Gastrocnemius medialis (tissue), 4 donors: Measurements from ENCODE around the gene ACACA.

Experiments used
- CTCF ChIP-seq, 5 experiments: fragments of 450-650 bp in 3 of 5; fragments of 200-600 bp in 2 of 5; sonication (generic) in 2 of 5; IDR thresholded peaks in 4 of 5; conservative IDR thresholded peaks in 1 of 5; 1 replicate in 4 of 5; 2 replicates in 1 of 5; pipeline ENCODE4 v1.5.1; 2016 to 2019; ENCODE audit warnings: antibody characterized with exemption in 5 of 5, mild to moderate bottlenecking in 3 of 5, moderate library complexity in 3 of 5
- POLR2A ChIP-seq, 2 donors: fragments of 450-650 bp; IDR thresholded peaks; one replicate each; pipeline ENCODE4 v1.6.1; 2017; ENCODE audit warnings: antibody characterized with exemption in 2 of 2, mild to moderate bottlenecking in 2 of 2, moderate library complexity in 2 of 2

GRCh38 chr17:37231887-37232286, 174.7 kb downstream of the ACACA start:
- TF ChIP-seq CTCF (IDR thresholded peaks at IDR 0.05 in 4 of 5, conservative IDR thresholded peaks at IDR 0.05 in 1 of 5) (no peak), POLR2A (IDR thresholded peaks at IDR 0.05) (no peak)
